WTC11 (cell line): ENCODE data around the gene ERFL. TPM values are rescaled to one million over a fixed set of nuclear protein-coding genes. Genes with fewer than 3 reads are reported as not detected.

Experiments
- ATAC-seq: fragments of 200-7000 bp; cut with Tn5 transposase; 2 replicates; pipeline ENCODE4 v1.10.0; 2021; ENCODE audit warnings: mild to moderate bottlenecking, moderate library complexity
- CTCF ChIA-PET: fragments of 300-600 bp; sonication (Branson Sonifier 250); formaldehyde crosslinking; loops from one replicate; lab custom pipeline; 2021; ENCODE audit warnings: antibody characterized with exemption; lab: Charles Lee
- POLR2A ChIA-PET: fragments of 350-600 bp; sonication (Branson Sonifier 250); formaldehyde crosslinking; loops from one replicate; lab custom pipeline; 2021; ENCODE audit warnings: antibody characterized with exemption; lab: Charles Lee
- DNase-seq: peaks from one replicate; pipeline ENCODE4 v3.0.0; 2021; ENCODE audit warnings: low spot score
- H3K27ac Mint-ChIP-seq: 2 replicates; pipeline ENCODE4 v1.8.0; 2021; ENCODE audit warnings: mixed read lengths
- H3K27me3 Mint-ChIP-seq: 2 replicates; pipeline ENCODE4 v1.8.0; 2021; ENCODE audit warnings: low read depth, mild to moderate bottlenecking, moderate library complexity, mixed read lengths
- H3K36me3 Mint-ChIP-seq: 2 replicates; pipeline ENCODE4 v1.8.0; 2021; ENCODE audit warnings: mixed read lengths
- H3K4me1 Mint-ChIP-seq: 2 replicates; pipeline ENCODE4 v1.8.0; 2022; ENCODE audit warnings: mixed read lengths
- H3K4me3 Mint-ChIP-seq: 2 replicates; pipeline ENCODE4 v1.8.0; 2021; ENCODE audit warnings: mild to moderate bottlenecking, moderate library complexity, mixed read lengths
- H3K9me3 Mint-ChIP-seq: 2 replicates; pipeline ENCODE4 v1.8.0; 2021; ENCODE audit warnings: mixed read lengths
- ATF1 ChIP-seq: sonication (generic); formaldehyde crosslinking; IDR thresholded peaks from 2 replicates; pipeline ENCODE4 v1.8.1; 2023; ENCODE audit warnings: mild to moderate bottlenecking, moderate library complexity, missing genetic modification reagents
- E2F1 ChIP-seq: sonication (generic); formaldehyde crosslinking; IDR thresholded peaks from 2 replicates; pipeline ENCODE4 v1.8.0; 2022; ENCODE audit warnings: mild to moderate bottlenecking, missing genetic modification reagents
- EMX1 ChIP-seq: fragments of 250-450 bp; sonication (Bioruptor Pico); IDR thresholded peaks from 2 replicates; pipeline ENCODE4 v1.8.0; 2021; ENCODE audit warnings: mild to moderate bottlenecking
- ESRRA ChIP-seq: sonication (generic); formaldehyde crosslinking; IDR thresholded peaks from 2 replicates; pipeline ENCODE4 v1.8.1; 2022; ENCODE audit warnings: mild to moderate bottlenecking, missing genetic modification reagents, borderline replicate concordance
- FOXP1 ChIP-seq: sonication (generic); formaldehyde crosslinking; IDR thresholded peaks from 2 replicates; pipeline ENCODE4 v1.8.0; 2022; ENCODE audit warnings: missing genetic modification reagents, mild to moderate bottlenecking, moderate library complexity, borderline replicate concordance
- FOXP4 ChIP-seq: sonication (generic); formaldehyde crosslinking; IDR thresholded peaks from 2 replicates; pipeline ENCODE4 v1.8.0; 2022; ENCODE audit warnings: mild to moderate bottlenecking, missing genetic modification reagents
- HMGA2 ChIP-seq: fragments of 250-450 bp; sonication (Bioruptor Pico); IDR thresholded peaks from 2 replicates; pipeline ENCODE4 v1.4.0; 2021; ENCODE audit warnings: mild to moderate bottlenecking, moderate library complexity
- JUN ChIP-seq: sonication (generic); formaldehyde crosslinking; IDR thresholded peaks from 2 replicates; pipeline ENCODE4 v1.8.0; 2023; ENCODE audit warnings: mild to moderate bottlenecking, missing genetic modification reagents
- KAT7 ChIP-seq: sonication (generic); formaldehyde crosslinking; IDR thresholded peaks from 2 replicates; pipeline ENCODE4 v1.8.1; 2023; ENCODE audit warnings: missing genetic modification reagents, mild to moderate bottlenecking, borderline replicate concordance
- NFATC4 ChIP-seq: fragments of 250-450 bp; sonication (Bioruptor Pico); IDR thresholded peaks from 2 replicates; pipeline ENCODE4 v1.9.0; 2021; ENCODE audit warnings: mild to moderate bottlenecking
- NFYB ChIP-seq: sonication (generic); formaldehyde crosslinking; conservative IDR thresholded peaks from 2 replicates; pipeline ENCODE4 v1.8.0; 2022; ENCODE audit warnings: low read depth, missing genetic modification reagents
- NR2C2 ChIP-seq: sonication (generic); formaldehyde crosslinking; IDR thresholded peaks from 2 replicates; pipeline ENCODE4 v1.8.0; 2022; ENCODE audit warnings: mild to moderate bottlenecking, missing genetic modification reagents
- RORB ChIP-seq: fragments of 250-450 bp; sonication (Bioruptor Pico); IDR thresholded peaks from 2 replicates; pipeline ENCODE4 v1.9.0; 2021; ENCODE audit warnings: mild to moderate bottlenecking
- TEAD1 ChIP-seq: sonication (generic); formaldehyde crosslinking; IDR thresholded peaks from 2 replicates; pipeline ENCODE4 v1.8.0; 2022; ENCODE audit warnings: mild to moderate bottlenecking, missing genetic modification reagents
- TEAD4 ChIP-seq: sonication (generic); formaldehyde crosslinking; IDR thresholded peaks from 2 replicates; pipeline ENCODE4 v1.8.0; 2022; ENCODE audit warnings: mild to moderate bottlenecking, missing genetic modification reagents
- ZBTB21 ChIP-seq: sonication (generic); formaldehyde crosslinking; IDR thresholded peaks from 2 replicates; pipeline ENCODE4 v1.8.1; 2023; ENCODE audit warnings: mild to moderate bottlenecking, missing genetic modification reagents, borderline replicate concordance
- ZNF416 ChIP-seq: fragments of 250-450 bp; sonication (Bioruptor Pico); IDR thresholded peaks from 2 replicates; pipeline ENCODE4 v1.9.0; 2021; ENCODE audit warnings: mild to moderate bottlenecking, inconsistent platforms
- ZNF423 ChIP-seq: fragments of 250-450 bp; sonication (Bioruptor Pico); IDR thresholded peaks from 2 replicates; pipeline ENCODE4 v2.1.2; 2022; ENCODE audit warnings: mild to moderate bottlenecking, moderate library complexity
- ZNF671 ChIP-seq: fragments of 250-450 bp; sonication (Bioruptor Pico); IDR thresholded peaks from 2 replicates; pipeline ENCODE4 v1.8.0; 2021; ENCODE audit warnings: mild to moderate bottlenecking
- total RNA-seq: library from RNA; stranded (reverse); gene quantifications from 3 replicates; pipeline ENCODE4 v1.2.3, GENCODE V29; 2021
- TF ChIP-seq, protein P1 (sequence below): sonication (generic); formaldehyde crosslinking; IDR thresholded peaks from 2 replicates; pipeline ENCODE4 v1.8.1; 2022; ENCODE audit warnings: low read depth, missing genetic modification reagents, borderline replicate concordance
- TF ChIP-seq, protein P2 (sequence below): sonication (generic); formaldehyde crosslinking; IDR thresholded peaks from 2 replicates; pipeline ENCODE4 v1.8.1; 2023; ENCODE audit warnings: mild to moderate bottlenecking, missing genetic modification reagents, borderline replicate concordance
- TF ChIP-seq, protein P3 (sequence below): fragments of 250-450 bp; sonication (Bioruptor Pico); conservative IDR thresholded peaks from 2 replicates; pipeline ENCODE4 v1.9.0; 2021; ENCODE audit warnings: mild to moderate bottlenecking
- TF ChIP-seq, protein P4 (sequence below): sonication (generic); formaldehyde crosslinking; conservative IDR thresholded peaks from 2 replicates; pipeline ENCODE4 v1.8.1; 2023; ENCODE audit warnings: mild to moderate bottlenecking, low read depth, missing genetic modification reagents, moderate library complexity

Gene ERFL
- total RNA-seq, 1 experiment from 2014 or later = 0.31 TPM

DNA sequence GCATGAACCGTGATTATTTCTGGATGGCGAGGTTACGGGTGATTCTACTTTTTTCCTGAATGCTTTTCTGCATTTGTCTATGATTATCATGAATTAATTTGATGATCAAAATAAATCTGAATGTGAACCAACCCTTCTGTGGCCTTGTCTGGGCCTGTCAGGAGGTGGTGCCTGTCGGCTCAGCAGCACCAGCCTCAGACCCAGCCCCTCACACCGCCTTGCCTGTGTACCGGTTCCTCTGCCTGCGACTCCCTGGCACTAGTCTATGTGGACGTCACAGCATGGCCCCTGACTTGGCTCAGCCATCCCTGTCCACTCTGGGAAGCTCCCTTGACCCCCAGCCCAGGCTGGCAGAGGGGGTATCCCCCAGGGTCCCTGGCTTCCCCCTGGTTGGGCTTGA lies 46.4 kb upstream of the ERFL start:
- Mint-ChIP-seq H3K36me3 (peaks cover 7% of the 10 kb centered on the region), H3K4me3 (no peak overlapping the region), H3K27ac (no peak overlapping the region), H3K9me3 (no peaks in the 10 kb centered on the region), H3K4me1 (no peaks in the 10 kb centered on the region), H3K27me3 (no peaks in the 10 kb centered on the region)
- POLR2A ChIA-PET = no interaction called here
- ATAC-seq (no peak), DNase-seq (no peak)
- CTCF ChIA-PET = interaction anchor here (0.6 kb wide), 1 partner anchor 222 kb away, joined by 3 read pairs; no protein-coding TSS in a partner anchor
- TF ChIP-seq HMGA2 (no peak), ESRRA (CRISPR knock-in tag) (no peak), EMX1 (no peak), TEAD4 (no peak), TEAD1 (CRISPR knock-in tag) (no peak), NFATC4 (CRISPR knock-in tag) (no peak), ZBTB21 (CRISPR knock-in tag) (no peak), FOXP1 (CRISPR knock-in tag) (no peak), FOXP4 (CRISPR knock-in tag) (no peak), ZNF423 (CRISPR knock-in tag) (no peak), ZNF416 (no peak), NFYB (no peak), RORB (CRISPR knock-in tag) (no peak), KAT7 (no peak)
- TF ChIP-seq, protein P1, sequence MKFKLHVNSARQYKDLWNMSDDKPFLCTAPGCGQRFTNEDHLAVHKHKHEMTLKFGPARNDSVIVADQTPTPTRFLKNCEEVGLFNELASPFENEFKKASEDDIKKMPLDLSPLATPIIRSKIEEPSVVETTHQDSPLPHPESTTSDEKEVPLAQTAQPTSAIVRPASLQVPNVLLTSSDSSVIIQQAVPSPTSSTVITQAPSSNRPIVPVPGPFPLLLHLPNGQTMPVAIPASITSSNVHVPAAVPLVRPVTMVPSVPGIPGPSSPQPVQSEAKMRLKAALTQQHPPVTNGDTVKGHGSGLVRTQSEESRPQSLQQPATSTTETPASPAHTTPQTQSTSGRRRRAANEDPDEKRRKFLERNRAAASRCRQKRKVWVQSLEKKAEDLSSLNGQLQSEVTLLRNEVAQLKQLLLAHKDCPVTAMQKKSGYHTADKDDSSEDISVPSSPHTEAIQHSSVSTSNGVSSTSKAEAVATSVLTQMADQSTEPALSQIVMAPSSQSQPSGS (CRISPR knock-in tag) = no peak
- TF ChIP-seq, protein P2, sequence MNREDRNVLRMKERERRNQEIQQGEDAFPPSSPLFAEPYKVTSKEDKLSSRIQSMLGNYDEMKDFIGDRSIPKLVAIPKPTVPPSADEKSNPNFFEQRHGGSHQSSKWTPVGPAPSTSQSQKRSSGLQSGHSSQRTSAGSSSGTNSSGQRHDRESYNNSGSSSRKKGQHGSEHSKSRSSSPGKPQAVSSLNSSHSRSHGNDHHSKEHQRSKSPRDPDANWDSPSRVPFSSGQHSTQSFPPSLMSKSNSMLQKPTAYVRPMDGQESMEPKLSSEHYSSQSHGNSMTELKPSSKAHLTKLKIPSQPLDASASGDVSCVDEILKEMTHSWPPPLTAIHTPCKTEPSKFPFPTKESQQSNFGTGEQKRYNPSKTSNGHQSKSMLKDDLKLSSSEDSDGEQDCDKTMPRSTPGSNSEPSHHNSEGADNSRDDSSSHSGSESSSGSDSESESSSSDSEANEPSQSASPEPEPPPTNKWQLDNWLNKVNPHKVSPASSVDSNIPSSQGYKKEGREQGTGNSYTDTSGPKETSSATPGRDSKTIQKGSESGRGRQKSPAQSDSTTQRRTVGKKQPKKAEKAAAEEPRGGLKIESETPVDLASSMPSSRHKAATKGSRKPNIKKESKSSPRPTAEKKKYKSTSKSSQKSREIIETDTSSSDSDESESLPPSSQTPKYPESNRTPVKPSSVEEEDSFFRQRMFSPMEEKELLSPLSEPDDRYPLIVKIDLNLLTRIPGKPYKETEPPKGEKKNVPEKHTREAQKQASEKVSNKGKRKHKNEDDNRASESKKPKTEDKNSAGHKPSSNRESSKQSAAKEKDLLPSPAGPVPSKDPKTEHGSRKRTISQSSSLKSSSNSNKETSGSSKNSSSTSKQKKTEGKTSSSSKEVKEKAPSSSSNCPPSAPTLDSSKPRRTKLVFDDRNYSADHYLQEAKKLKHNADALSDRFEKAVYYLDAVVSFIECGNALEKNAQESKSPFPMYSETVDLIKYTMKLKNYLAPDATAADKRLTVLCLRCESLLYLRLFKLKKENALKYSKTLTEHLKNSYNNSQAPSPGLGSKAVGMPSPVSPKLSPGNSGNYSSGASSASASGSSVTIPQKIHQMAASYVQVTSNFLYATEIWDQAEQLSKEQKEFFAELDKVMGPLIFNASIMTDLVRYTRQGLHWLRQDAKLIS (CRISPR knock-in tag) = no peak
- TF ChIP-seq, protein P3, sequence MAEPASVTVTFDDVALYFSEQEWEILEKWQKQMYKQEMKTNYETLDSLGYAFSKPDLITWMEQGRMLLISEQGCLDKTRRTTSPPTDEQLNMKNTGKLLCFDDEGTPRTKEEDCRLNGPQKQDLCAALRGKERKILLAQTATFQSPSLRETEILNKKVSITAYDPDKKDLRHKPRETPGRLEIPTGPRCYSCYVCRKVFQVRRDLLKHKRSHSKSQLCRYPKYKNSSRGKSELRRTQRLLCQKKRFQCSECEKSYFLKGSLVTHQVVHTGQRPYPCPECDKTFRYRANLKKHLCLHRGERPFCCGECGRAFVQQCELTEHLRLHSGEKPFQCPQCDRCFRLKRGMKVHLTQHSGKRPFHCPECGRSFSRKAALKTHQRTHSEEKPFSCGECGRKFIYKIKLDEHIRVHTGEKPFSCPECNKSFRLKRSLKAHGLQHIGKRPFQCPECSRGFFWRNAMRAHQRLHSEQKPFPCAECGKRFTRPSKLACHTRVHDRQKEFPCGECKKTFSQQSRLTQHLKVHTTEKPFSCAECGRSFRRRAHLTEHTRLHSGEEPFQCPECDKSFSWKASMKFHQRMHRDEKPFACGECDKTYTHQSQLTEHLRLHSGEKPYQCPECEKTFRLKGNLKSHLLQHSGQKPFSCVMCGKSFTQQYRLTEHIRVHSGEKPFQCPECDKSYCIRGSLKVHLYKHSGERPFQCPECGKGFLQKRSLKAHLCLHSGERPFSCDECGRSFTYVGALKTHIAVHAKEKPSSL (CRISPR knock-in tag) = no peak

DNA sequence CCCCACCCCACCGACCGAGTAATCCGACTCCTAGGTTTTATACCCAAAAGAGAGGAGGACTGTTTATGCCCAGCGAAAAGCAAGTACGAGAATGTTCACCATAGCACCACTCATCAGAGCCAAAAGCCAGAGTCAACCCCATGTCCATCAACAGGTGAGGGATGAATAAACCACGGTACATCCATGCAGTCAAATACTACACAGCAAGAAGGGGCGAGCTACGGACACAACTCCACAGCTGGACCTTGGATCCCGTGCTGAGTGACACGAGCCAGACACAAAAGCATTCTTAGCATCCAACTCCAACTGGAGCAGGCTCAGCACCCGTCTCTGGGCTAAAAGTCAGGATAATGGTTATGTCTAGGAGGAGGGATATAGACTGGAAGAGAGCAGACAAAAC lies 43.1 kb upstream of the ERFL start:
- ATAC-seq = no peak
- TF ChIP-seq, protein P1 (CRISPR knock-in tag) = no peak
- TF ChIP-seq E2F1 (CRISPR knock-in tag) (no peak), JUN (CRISPR knock-in tag) (no peak), TEAD4 (no peak), NR2C2 (CRISPR knock-in tag) (no peak), ZNF671 (CRISPR knock-in tag) (no peak), ATF1 (CRISPR knock-in tag) (no peak)
- TF ChIP-seq, protein P4, sequence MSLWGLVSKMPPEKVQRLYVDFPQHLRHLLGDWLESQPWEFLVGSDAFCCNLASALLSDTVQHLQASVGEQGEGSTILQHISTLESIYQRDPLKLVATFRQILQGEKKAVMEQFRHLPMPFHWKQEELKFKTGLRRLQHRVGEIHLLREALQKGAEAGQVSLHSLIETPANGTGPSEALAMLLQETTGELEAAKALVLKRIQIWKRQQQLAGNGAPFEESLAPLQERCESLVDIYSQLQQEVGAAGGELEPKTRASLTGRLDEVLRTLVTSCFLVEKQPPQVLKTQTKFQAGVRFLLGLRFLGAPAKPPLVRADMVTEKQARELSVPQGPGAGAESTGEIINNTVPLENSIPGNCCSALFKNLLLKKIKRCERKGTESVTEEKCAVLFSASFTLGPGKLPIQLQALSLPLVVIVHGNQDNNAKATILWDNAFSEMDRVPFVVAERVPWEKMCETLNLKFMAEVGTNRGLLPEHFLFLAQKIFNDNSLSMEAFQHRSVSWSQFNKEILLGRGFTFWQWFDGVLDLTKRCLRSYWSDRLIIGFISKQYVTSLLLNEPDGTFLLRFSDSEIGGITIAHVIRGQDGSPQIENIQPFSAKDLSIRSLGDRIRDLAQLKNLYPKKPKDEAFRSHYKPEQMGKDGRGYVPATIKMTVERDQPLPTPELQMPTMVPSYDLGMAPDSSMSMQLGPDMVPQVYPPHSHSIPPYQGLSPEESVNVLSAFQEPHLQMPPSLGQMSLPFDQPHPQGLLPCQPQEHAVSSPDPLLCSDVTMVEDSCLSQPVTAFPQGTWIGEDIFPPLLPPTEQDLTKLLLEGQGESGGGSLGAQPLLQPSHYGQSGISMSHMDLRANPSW = no peak

More for the DNA sequence above, 43.1 kb upstream of the ERFL start:
- Mint-ChIP-seq H3K27ac (no peak overlapping the region), H3K4me3 (no peak overlapping the region), H3K9me3 (no peaks in the 10 kb centered on the region), H3K36me3 (peaks cover 8% of the 10 kb centered on the region), H3K27me3 (no peaks in the 10 kb centered on the region), H3K4me1 (no peaks in the 10 kb centered on the region)
- DNase-seq = no peak
- ChIA-PET CTCF (no interaction called here), POLR2A (no interaction called here)
